SK-N-SH treated with all-trans-retinoic acid at 6 μM for 48 hours (cell line): Measurements from ENCODE around the gene CD163L1.

ENCODE experiments used
- BACH2 ChIP-seq: fragments of 250-450 bp; sonication (Bioruptor Pico); IDR thresholded peaks from 2 replicates; pipeline ENCODE4 v1.9.0; 2021; ENCODE audit warnings: mild to moderate bottlenecking, borderline replicate concordance
- CREB5 ChIP-seq: fragments of 250-450 bp; sonication (Bioruptor Pico); IDR thresholded peaks from 2 replicates; pipeline ENCODE4 v1.5.1; 2020; ENCODE audit warnings: low read depth, mild to moderate bottlenecking, moderate library complexity
- CSRNP3 ChIP-seq: fragments of 250-450 bp; sonication (Bioruptor Pico); IDR thresholded peaks from 2 replicates; pipeline ENCODE4 v1.5.1; 2021; ENCODE audit warnings: mild to moderate bottlenecking, moderate library complexity
- ESRRG ChIP-seq: fragments of 250-450 bp; sonication (Bioruptor Pico); IDR thresholded peaks from 2 replicates; pipeline ENCODE4 v1.6.1; 2021; ENCODE audit warnings: mild to moderate bottlenecking
- GLIS3 ChIP-seq: fragments of 250-450 bp; sonication (Bioruptor Pico); IDR thresholded peaks from 2 replicates; pipeline ENCODE4 v1.5.0; 2020; ENCODE audit warnings: mild to moderate bottlenecking, moderate library complexity
- ISL1 ChIP-seq: fragments of 250-450 bp; sonication (Bioruptor Pico); IDR thresholded peaks from 2 replicates; pipeline ENCODE4 v2.1.2; 2022; ENCODE audit warnings: mild to moderate bottlenecking, moderate library complexity
- PPARA ChIP-seq: fragments of 250-450 bp; sonication (Bioruptor Pico); IDR thresholded peaks from 2 replicates; pipeline ENCODE4 v1.5.0; 2020; ENCODE audit warnings: mild to moderate bottlenecking, borderline replicate concordance
- RARB ChIP-seq: fragments of 250-450 bp; sonication (Bioruptor Pico); IDR thresholded peaks from 2 replicates; pipeline ENCODE4 v1.8.0; 2021; ENCODE audit warnings: mild to moderate bottlenecking, moderate library complexity
- SNAI2 ChIP-seq: fragments of 250-450 bp; sonication (Bioruptor Pico); IDR thresholded peaks from 2 replicates; pipeline ENCODE4 v1.5.0; 2020; ENCODE audit warnings: mild to moderate bottlenecking, moderate library complexity
- TOX ChIP-seq: fragments of 250-450 bp; sonication (Bioruptor Pico); IDR thresholded peaks from 2 replicates; pipeline ENCODE4 v1.8.0; 2021; ENCODE audit warnings: mild to moderate bottlenecking, moderate library complexity, borderline replicate concordance
- ZC3H10 ChIP-seq: fragments of 250-450 bp; sonication (Bioruptor Pico); IDR thresholded peaks from 2 replicates; pipeline ENCODE4 v1.5.1; 2021; ENCODE audit warnings: mild to moderate bottlenecking, moderate library complexity
- ZFP3 ChIP-seq: fragments of 250-450 bp; sonication (Bioruptor Pico); IDR thresholded peaks from 2 replicates; pipeline ENCODE4 v1.5.0; 2020; ENCODE audit warnings: mild to moderate bottlenecking, moderate library complexity
- ZNF8 ChIP-seq: fragments of 450-650 bp; formaldehyde crosslinking; IDR thresholded peaks from 2 replicates; pipeline ENCODE4 v1.5.0; 2020; ENCODE audit warnings: mild to moderate bottlenecking, moderate library complexity
- TF ChIP-seq, protein P1 (sequence below): fragments of 250-450 bp; sonication (Bioruptor Pico); IDR thresholded peaks from 2 replicates; pipeline ENCODE4 v1.8.0; 2020; ENCODE audit warnings: mild to moderate bottlenecking, moderate library complexity, borderline replicate concordance

DNA sequence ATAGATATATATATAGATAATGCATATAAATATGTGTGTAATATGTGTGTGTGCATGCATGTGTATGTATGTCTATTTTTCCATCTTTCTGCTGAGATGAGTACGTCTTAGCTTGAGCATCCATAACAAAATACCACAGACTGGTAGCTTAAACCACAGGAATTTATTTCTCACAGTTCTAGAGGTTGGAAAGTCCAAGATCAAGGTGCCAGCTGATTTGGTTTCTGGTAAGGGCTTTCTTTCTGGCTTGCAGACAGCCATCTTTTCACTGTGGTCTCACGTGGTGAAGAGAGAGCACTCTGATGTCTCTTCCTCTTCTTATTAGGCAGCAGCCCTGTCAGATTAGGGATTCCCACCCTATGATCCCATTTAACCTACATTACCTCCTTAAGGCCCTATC, 92.8 kb downstream of the CD163L1 start:
- no peak for TF ChIP-seq ESRRG (CRISPR knock-in tag)
- TF ChIP-seq SNAI2, result no peak
- no peak for TF ChIP-seq ISL1 (CRISPR knock-in tag)
- TF ChIP-seq RARB (CRISPR knock-in tag), result no peak
- TF ChIP-seq BACH2 (CRISPR knock-in tag), result no peak
- no peak for TF ChIP-seq TOX (CRISPR knock-in tag)
- TF ChIP-seq, protein P1, sequence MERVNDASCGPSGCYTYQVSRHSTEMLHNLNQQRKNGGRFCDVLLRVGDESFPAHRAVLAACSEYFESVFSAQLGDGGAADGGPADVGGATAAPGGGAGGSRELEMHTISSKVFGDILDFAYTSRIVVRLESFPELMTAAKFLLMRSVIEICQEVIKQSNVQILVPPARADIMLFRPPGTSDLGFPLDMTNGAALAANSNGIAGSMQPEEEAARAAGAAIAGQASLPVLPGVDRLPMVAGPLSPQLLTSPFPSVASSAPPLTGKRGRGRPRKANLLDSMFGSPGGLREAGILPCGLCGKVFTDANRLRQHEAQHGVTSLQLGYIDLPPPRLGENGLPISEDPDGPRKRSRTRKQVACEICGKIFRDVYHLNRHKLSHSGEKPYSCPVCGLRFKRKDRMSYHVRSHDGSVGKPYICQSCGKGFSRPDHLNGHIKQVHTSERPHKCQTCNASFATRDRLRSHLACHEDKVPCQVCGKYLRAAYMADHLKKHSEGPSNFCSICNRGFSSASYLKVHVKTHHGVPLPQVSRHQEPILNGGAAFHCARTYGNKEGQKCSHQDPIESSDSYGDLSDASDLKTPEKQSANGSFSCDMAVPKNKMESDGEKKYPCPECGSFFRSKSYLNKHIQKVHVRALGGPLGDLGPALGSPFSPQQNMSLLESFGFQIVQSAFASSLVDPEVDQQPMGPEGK (CRISPR knock-in tag), result no peak
- no peak for TF ChIP-seq ZC3H10 (CRISPR knock-in tag)
- no peak for TF ChIP-seq CREB5 (CRISPR knock-in tag)
- TF ChIP-seq GLIS3, result no peak
- TF ChIP-seq ZFP3, result no peak
- TF ChIP-seq PPARA (CRISPR knock-in tag), result no peak
- TF ChIP-seq ZNF8 (CRISPR knock-in tag), result no peak
- TF ChIP-seq CSRNP3 (CRISPR knock-in tag), result no peak
